AG09319 (cell line): Measurements from ENCODE around the gene TUBB4B.
A peak's percentile ranks its signal among the peaks of the same experiment; 100 is the strongest.
"Not testable (repeated sequence)": the region's sequence is repeated elsewhere in the genome, so short reads cannot be mapped to it uniquely, and the experiment has no call there.

Experiments
- DNase-seq: peaks from one replicate; pipeline ENCODE4 v3.0.0-alpha.2; 2010; ENCODE audit warnings: low read depth; ENCODE audit errors: extremely low read depth
- CTCF ChIP-seq: IDR thresholded peaks from 2 replicates; pipeline ENCODE4 v1.5.1; 2011; ENCODE audit warnings: low read depth, mild to moderate bottlenecking, inconsistent platforms, low read length, moderate library complexity

The TUBB4B gene

GRCh38 chr9:137235424-137236237 is 5.5 kb upstream of the TUBB4B start:
- no peak for DNase-seq
- TF ChIP-seq CTCF = no peak

GRCh38 chr9:137236238-137236935 is 4.7 kb upstream of the TUBB4B start:
- DNase-seq = peak; percentile 29
- TF ChIP-seq CTCF = peak; percentile 92

- no peak for DNase-seq
- TF ChIP-seq CTCF = no peak
Observed at GRCh38 chr9:137236936-137237421, 4.1 kb upstream of the TUBB4B start.

- DNase-seq = no peak
- TF ChIP-seq CTCF = no peak
Observed at GRCh38 chr9:137237759-137238726, 3.0 kb upstream of the TUBB4B start.

GRCh38 chr9:137239541-137240200 is 1.4 kb upstream of the TUBB4B start:
- DNase-seq = not testable (repeated sequence)

GRCh38 chr9:137240318-137240840 is 708 bp upstream of the TUBB4B start:
- peak; percentile 59 for DNase-seq

More at GRCh38 chr9:137240318-137240840, 708 bp upstream of the TUBB4B start:
- no peak for TF ChIP-seq CTCF
